ENCODE measurements around the gene COL9A3.

Gene COL9A3

GRCh38 chr20:62792940-62793756 is 23.7 kb upstream of the COL9A3 start:
- Histone ChIP-seq H3K36me3 (peaks cover 12% of the 10 kb centered on the region), H3K9me3 (ENCODE audit: severe bottlenecking) (no peaks in the 10 kb centered on the region), H3K4me3 (ENCODE audit: low read depth, low read length) (no peak overlapping the region), H3K27ac (no peak overlapping the region), H3K27me3 (ENCODE audit: insufficient read depth, low read depth, severe bottlenecking) (no peaks in the 10 kb centered on the region)
- TF ChIP-seq, protein P1, sequence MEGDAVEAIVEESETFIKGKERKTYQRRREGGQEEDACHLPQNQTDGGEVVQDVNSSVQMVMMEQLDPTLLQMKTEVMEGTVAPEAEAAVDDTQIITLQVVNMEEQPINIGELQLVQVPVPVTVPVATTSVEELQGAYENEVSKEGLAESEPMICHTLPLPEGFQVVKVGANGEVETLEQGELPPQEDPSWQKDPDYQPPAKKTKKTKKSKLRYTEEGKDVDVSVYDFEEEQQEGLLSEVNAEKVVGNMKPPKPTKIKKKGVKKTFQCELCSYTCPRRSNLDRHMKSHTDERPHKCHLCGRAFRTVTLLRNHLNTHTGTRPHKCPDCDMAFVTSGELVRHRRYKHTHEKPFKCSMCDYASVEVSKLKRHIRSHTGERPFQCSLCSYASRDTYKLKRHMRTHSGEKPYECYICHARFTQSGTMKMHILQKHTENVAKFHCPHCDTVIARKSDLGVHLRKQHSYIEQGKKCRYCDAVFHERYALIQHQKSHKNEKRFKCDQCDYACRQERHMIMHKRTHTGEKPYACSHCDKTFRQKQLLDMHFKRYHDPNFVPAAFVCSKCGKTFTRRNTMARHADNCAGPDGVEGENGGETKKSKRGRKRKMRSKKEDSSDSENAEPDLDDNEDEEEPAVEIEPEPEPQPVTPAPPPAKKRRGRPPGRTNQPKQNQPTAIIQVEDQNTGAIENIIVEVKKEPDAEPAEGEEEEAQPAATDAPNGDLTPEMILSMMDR (IDR thresholded peaks at IDR 0.05; ENCODE audit: low read depth, low read length), result no peak
- DNase-seq, result no peak

DNA sequence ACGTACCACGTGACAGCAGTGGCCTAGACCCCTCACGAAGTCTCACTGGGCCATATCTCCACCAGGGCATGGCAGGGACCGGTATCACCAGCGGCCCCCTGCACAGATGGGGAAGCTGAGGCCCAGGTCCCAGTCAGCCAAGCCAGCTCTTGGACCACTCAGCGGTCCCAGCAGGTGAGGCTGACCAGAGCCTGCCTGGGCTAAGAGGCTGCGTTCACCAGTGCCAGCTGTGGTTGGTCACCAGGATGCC is 23.2 kb upstream of the COL9A3 start:
- TF ChIP-seq, protein P1 (IDR thresholded peaks at IDR 0.05; ENCODE audit: low read depth, low read length), result no peak
- Histone ChIP-seq H3K4me3 (ENCODE audit: low read depth, low read length) (peak overlapping the region; percentile 28), H3K27ac (no peak overlapping the region; the same call in 1 of the 2 replicates), H3K9me3 (ENCODE audit: severe bottlenecking) (no peaks in the 10 kb centered on the region), H3K27me3 (ENCODE audit: insufficient read depth, low read depth, severe bottlenecking) (no peaks in the 10 kb centered on the region), H3K36me3 (peaks cover 17% of the 10 kb centered on the region)
- no peak for DNase-seq

DNA sequence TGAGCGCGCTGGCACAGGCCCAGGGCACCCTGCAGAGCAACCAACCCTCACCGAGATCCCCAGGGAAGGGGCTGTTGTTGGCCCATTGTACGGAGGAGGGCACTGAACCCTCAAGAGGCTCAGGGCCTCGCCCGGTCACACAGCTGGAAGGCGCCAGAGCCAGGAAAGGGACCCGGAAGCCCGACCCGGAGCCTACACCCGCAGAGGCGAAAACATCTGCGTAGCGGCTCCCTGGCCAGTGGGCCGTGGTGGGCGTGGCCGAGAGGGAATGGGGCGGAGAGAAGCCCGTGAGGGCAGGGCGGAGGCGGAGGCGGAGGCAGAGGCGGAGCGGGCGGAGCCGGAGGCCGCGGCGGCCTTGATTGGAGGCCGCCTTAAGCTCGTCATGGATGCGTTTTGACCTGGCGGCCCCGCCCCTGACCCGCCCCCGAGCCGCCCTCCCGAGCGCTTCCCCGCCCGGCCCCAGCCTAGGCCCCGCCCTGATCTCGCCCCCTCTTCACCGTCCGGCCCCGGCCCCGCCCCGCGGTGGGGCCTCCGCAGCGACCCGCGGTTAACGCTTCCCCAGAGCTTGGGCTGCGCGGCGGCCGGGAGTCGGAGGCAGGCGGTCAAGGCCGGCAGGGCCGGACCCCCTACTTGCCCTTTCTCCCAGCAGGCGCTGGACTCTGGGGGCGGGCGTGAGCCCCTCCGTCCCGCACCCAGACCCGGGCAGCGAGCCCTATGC is 22.7 kb upstream of the COL9A3 start:
- H3K4me3 ChIP-seq (ENCODE audit: low read depth, low read length), result peak overlapping the region; percentile 78
- DNase-seq, result peak; percentile 93
- TF ChIP-seq, protein P1 (IDR thresholded peaks at IDR 0.05; ENCODE audit: low read depth, low read length), result no peak
- peaks cover 22% of the 10 kb centered on the region for H3K36me3 ChIP-seq
- H3K27ac ChIP-seq, result peak overlapping the region; percentile 91
- no peaks in the 10 kb centered on the region for H3K9me3 ChIP-seq (ENCODE audit: severe bottlenecking)
- H3K27me3 ChIP-seq (ENCODE audit: insufficient read depth, low read depth, severe bottlenecking), result no peaks in the 10 kb centered on the region

DNA sequence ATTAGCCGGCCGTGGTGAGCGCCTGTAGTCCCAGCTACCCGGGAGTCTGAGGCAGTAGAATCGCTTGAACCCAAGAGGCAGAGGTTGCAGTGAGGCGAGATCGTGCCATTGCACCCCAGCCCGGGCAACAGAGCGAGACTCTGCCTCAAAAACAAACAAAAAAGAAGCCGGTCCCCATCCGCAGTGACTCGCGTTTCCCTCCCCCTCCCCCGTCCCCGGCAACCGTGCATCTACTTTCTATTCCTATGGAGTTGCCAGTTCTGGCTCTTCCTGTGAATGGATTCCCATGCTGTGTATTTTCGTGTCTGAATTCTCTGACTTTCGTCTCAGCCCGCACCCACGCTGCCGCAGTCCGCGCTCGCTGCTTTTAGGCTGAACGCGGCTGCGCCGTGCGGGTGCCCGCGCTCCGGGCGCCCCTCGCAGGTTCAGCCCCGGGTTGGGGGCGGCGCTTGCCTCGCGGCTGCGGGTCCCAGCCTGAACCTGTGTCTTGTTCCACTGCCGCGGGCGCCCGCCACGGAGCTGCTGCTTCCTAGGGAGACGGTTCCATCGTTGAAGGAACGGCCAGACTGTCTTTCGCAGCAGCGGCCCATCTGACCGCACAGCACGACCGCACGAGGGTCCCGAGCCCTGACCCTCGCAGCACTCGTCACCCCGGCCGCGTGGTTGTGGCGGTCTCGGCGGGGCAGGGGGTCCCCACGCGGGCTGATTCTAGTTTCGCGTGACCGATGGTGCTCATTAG is 21.7 kb upstream of the COL9A3 start:
- DNase-seq, result peak; percentile 76
- TF ChIP-seq, protein P1 (IDR thresholded peaks at IDR 0.05; ENCODE audit: low read depth, low read length), result no peak
- peak overlapping the region; percentile 78 for H3K4me3 ChIP-seq (ENCODE audit: low read depth, low read length)

DNA sequence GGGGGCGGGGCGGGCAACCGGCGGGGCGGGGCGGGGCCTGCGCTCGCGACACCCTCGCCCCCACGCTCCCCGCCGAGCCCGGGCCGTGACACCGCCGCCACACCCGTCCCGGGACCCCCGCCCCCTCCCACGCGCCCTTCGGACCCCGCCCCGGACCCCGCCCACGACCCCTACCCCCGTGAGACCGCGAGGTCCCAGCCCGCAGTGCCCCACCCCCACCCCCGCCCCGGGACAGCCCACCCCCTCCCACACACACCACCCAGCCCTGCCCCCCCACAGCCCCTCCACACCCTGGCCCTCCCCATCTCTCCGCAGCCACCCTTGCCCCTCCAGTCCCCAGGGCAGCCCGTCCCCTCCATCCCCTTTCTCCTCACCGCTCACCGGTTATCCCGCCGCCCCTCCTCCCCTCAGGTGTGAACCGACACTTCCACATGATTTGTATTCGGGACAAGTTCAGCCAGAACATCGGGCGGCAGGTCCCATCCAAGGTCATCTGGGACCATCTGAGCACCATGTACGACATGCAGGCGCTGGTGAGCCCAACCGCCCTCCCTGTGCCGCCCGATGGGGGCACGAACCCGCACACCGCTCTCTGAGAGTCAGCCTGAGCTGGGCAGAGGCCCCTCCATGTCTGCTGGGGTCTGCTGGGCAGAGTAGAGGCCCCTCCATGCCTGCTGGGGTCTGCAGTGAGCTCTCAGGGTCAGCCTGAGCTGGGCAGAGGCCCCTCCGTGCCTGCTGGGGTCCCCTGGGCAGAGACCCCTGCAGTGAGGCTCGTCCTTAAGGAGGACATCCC is 20.0 kb upstream of the COL9A3 start:
- Histone ChIP-seq H3K27me3 (ENCODE audit: insufficient read depth, low read depth, severe bottlenecking) (no peaks in the 10 kb centered on the region), H3K4me3 (ENCODE audit: low read depth, low read length) (peak overlapping the region; percentile 50), H3K9me3 (ENCODE audit: severe bottlenecking) (no peaks in the 10 kb centered on the region), H3K36me3 (peaks cover 44% of the 10 kb centered on the region), H3K27ac (peak overlapping the region; percentile 91)
- DNase-seq, result no peak
- TF ChIP-seq, protein P1 (IDR thresholded peaks at IDR 0.05; ENCODE audit: low read depth, low read length), result no peak

More for the DNA sequence above, 21.7 kb upstream of the COL9A3 start:
- H3K36me3 ChIP-seq, result peaks cover 32% of the 10 kb centered on the region
- H3K27ac ChIP-seq, result peak overlapping the region; percentile 91
- H3K9me3 ChIP-seq (ENCODE audit: severe bottlenecking), result no peaks in the 10 kb centered on the region
- H3K27me3 ChIP-seq (ENCODE audit: insufficient read depth, low read depth, severe bottlenecking), result no peaks in the 10 kb centered on the region
